ENCODE measurements around the gene CDH11.

- TF ChIP-seq CTCF (IDR thresholded peaks at IDR 0.05) (no peak), POLR2A (IDR thresholded peaks at IDR 0.05) (no peak)
Measured at GRCh38 chr16:65079549-65079948, 42.3 kb downstream of the CDH11 start.

Measured in vagina (tissue), 2 donors.